Fibroblast of villous mesenchyme (primary cell): ENCODE data around the gene SMG9. TPM values are rescaled to one million over a fixed set of nuclear protein-coding genes. Genes with fewer than 3 reads are reported as not detected.

ENCODE experiments used
- DNase-seq: peaks from one replicate; pipeline ENCODE4 v3.0.0-alpha.2; 2010; ENCODE audit warnings: low read depth
- H3K4me3 ChIP-seq: 2 replicates; pipeline ENCODE4 v1.5.1; 2011; ENCODE audit warnings: low read depth, mild to moderate bottlenecking, low read length
- total RNA-seq: library from RNA; depleted of rRNA; stranded (reverse); fragments of >200 nt; gene quantifications from 2 replicates; pipeline ENCODE4 v1.2.3, GENCODE V29; 2012
- TF ChIP-seq, protein P1 (sequence below): IDR thresholded peaks from 2 replicates; pipeline ENCODE4 v1.5.1; 2012; ENCODE audit warnings: low read depth, mild to moderate bottlenecking, low read length; ENCODE audit not compliant: insufficient read depth

The SMG9 gene
- total RNA-seq, 1 donor: 13.0 TPM

DNA sequence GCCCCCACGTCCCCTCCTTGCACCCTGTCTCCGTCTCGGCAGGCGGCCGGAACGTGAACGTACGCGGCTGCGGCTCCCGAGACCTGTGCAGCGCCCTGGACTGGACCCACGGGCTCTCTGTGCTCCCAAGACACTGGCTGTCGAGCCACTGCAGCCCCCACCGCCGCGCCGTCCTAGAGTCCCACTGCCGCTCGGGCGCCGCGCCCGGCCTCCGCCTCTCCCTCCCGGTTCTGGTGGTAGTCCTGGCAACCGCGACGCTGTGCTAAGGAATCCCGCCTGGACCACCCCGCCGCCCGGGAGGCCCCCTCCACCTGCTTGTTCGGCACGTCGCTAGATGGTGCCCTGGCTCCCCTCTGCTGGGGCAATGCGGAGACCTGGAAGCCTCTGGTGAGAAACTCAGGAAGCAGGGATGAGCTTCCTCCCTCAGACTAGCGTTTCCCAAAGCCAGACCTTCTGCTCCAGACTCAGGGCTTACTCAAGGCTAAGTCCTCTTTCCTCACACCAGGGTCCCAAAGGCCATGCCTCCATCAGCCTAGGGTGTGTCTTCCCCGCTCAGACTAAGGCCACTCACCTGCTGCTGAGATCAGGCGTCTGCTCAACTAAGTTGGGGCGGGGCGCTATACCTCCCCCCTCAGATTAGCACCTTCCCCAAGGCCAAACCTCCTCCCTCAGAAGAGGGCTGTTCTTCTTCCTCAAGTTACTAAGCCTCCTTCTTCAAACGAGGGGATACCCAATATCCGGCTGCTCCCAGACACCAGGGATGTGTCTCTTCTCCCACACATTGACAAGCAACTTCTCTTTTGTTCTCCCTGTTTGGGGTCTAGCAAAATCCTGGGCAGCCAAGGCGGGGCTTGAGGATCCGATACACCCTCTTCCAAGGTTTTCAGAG is 55.0 kb downstream of the SMG9 start:
- DNase-seq: peak; percentile 22
- H3K4me3 ChIP-seq: peak overlapping the region; percentile 27
- TF ChIP-seq, protein P1, sequence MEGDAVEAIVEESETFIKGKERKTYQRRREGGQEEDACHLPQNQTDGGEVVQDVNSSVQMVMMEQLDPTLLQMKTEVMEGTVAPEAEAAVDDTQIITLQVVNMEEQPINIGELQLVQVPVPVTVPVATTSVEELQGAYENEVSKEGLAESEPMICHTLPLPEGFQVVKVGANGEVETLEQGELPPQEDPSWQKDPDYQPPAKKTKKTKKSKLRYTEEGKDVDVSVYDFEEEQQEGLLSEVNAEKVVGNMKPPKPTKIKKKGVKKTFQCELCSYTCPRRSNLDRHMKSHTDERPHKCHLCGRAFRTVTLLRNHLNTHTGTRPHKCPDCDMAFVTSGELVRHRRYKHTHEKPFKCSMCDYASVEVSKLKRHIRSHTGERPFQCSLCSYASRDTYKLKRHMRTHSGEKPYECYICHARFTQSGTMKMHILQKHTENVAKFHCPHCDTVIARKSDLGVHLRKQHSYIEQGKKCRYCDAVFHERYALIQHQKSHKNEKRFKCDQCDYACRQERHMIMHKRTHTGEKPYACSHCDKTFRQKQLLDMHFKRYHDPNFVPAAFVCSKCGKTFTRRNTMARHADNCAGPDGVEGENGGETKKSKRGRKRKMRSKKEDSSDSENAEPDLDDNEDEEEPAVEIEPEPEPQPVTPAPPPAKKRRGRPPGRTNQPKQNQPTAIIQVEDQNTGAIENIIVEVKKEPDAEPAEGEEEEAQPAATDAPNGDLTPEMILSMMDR: no peak

DNA sequence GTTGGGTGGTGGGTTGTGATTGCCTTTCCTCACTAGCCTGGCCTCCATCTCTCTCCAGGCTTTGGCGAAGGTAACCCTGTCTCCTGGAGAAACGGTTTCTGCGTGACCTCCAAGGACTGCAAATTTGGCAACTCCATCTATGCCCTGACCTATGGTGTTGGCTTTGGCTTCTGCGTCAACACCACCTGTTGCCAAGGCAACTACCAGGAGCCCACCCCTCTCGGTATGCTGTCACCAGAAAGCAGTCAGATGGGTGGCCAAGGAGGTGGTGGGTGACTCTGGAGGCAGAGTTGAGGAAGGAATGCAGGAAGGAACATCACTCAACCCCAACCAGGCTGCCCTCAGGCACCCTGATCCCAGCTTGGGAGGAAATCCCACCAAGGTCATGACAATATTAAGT is 57.5 kb downstream of the SMG9 start:
- TF ChIP-seq, protein P1: no peak
- DNase-seq: no peak
- no peak overlapping the region for H3K4me3 ChIP-seq

DNA sequence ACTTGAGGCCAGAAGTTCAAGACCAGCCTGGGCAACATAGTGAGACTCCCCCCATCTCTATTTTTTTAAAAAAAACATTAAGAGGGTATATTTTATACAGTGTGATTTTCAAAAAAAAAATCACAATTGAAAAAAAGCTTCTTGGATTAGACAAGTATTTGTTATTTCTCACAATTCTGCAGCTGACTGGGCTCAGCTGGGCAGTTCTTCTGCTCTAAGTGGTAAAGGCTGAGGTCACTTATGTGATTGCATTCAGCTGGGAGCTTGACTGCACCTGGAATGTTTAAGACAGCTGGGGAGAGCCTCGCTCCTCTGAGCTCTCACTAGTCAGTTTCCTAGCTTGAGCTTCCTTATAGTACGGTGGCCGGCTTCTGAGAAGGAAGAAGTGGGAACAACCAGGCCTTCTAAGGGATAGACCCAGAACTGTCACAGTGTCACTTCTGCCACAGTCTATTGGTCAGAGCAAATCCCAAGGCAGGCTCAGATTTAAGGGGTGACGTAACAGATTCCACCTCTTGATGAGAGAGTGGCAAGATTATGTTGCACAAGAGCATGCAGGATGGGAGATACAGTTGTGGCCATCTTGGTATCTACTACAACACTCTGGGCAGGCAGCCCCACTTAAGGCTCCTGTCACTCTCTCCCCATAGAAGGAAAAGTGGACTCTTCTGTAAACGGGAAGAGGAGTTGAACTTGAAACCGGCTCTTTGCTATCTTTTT is 58.6 kb downstream of the SMG9 start:
- DNase-seq: no peak
- no peak overlapping the region for H3K4me3 ChIP-seq
- TF ChIP-seq, protein P1: no peak

DNA sequence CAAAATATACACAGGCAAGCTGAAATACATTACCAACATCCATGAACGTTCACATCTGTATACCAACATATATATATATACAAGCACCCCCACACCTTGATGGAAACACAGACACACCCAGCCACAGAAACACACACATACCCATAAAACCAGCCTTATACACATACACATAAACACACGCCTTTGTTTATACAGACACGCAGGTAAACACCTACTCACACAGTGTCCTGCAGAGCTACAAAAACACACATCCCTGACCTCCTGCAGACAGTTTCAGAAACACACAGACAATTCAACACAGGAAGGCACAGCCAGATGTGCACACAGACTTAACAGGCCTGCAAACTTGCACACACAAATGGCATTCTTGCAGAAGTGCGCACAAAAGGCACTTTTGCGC is 60.2 kb downstream of the SMG9 start:
- TF ChIP-seq, protein P1: no peak
- no peak overlapping the region for H3K4me3 ChIP-seq
- no peak for DNase-seq

DNA sequence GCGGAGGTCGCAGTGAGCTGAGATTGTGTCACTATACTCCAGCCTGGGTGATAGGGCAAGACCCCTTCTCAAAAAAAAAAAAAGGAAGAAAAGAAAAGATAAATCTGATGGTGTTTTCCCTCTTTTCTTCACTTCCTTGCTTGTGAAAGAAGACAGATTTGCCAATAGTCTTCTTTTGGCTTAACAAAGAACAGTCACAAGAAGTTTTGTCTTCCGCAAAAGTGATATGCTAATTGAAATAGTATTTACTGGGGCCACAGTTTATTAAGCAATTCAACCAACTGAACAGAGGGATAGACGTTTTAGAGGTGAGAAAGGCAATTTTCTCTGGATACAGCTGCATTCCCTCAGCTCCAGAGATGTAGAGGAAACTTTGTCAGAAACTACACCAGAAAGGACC is 61.9 kb downstream of the SMG9 start:
- H3K4me3 ChIP-seq: no peak overlapping the region
- no peak for DNase-seq
- TF ChIP-seq, protein P1: no peak

DNA sequence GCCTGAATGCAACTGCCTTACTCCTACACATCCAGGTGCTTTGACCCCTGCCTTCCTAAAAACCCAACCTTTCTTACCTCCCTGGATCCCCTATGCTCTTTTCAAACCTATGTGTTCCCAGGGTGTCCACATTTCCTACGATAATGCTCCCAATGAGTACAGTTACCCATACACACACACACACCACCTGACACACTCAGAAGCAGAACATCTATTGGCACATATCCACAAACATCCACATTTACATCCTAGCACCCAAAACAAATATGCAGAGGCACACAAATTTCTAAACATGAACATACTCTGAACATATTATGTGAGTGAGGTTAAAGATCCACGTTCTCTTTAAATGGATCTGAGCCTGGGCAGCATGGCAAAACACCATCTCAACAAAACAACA is 62.4 kb downstream of the SMG9 start:
- TF ChIP-seq, protein P1: no peak
- no peak for DNase-seq

More for the DNA sequence above, 62.4 kb downstream of the SMG9 start:
- H3K4me3 ChIP-seq: no peak overlapping the region
